Measurements from ENCODE around the gene CHP1. TPM values are rescaled to one million over a fixed set of nuclear protein-coding genes. Genes with fewer than 3 reads are reported as not detected.

Gene CHP1
- total RNA-seq (2022; extraction: Qiagen RNA extraction; ENCODE audit: low read depth): 61.3 to 71.8 TPM (median 64.8 TPM) in 5 replicates

GRCh38 chr15:41230650-41231421, at the start of gene CHP1, which contains the start of gene EXD1:
Gene CHP1, plus strand, starts transcription at chr15:41231268. Its CDS starts 115 bp downstream, at chr15:41231383.
Gene EXD1, minus strand, starts transcription at chr15:41230757. Its CDS starts 4,182 bp downstream, at chr15:41226575.

Other genes with a start within 250 kb of the CHP1 start
- 12.3 to 14.9 TPM (median 12.5 TPM) in 5 replicates for gene INO80, start 115.0 kb upstream of the CHP1 start, total RNA-seq (2022; extraction: Qiagen RNA extraction; ENCODE audit: low read depth)
- gene EXD1, start 511 bp upstream of the CHP1 start, total RNA-seq (2022; extraction: Qiagen RNA extraction; ENCODE audit: low read depth): 0.16 to 0.33 TPM (median 0.27 TPM) in 3 of 5 replicates, not detected in the others
- gene OIP5, start 101.3 kb downstream of the CHP1 start, total RNA-seq (2022; extraction: Qiagen RNA extraction; ENCODE audit: low read depth): 13.3 to 15.9 TPM (median 14.6 TPM) in 5 replicates
- gene NUSAP1, start 101.6 kb downstream of the CHP1 start, total RNA-seq (2022; extraction: Qiagen RNA extraction; ENCODE audit: low read depth): 64.5 to 81.6 TPM (median 70.4 TPM) in 5 replicates
- 12.0 to 14.3 TPM (median 13.4 TPM) in 5 replicates for gene NDUFAF1, start 171.2 kb downstream of the CHP1 start, total RNA-seq (2022; extraction: Qiagen RNA extraction; ENCODE audit: low read depth)
- gene RTF1, start 185.8 kb downstream of the CHP1 start, total RNA-seq (2022; extraction: Qiagen RNA extraction; ENCODE audit: low read depth): 17.4 to 23.1 TPM (median 21.3 TPM) in 5 replicates

Data from A549 treated with GW870086 at 1 μM for 4 hours (cell line).